Activated T-cell treated with anti-CD3 and anti-CD28 coated beads for 4 hours (primary cell): ENCODE measurements around the gene ZNF837.
"Not testable (repeated sequence)": the region's sequence is repeated elsewhere in the genome, so short reads cannot be mapped to it uniquely, and the experiment has no call there.

Experiments used
- DNase-seq: peaks from one replicate; pipeline ENCODE4 v3.0.0-alpha.2; 2020

The ZNF837 gene

DNA sequence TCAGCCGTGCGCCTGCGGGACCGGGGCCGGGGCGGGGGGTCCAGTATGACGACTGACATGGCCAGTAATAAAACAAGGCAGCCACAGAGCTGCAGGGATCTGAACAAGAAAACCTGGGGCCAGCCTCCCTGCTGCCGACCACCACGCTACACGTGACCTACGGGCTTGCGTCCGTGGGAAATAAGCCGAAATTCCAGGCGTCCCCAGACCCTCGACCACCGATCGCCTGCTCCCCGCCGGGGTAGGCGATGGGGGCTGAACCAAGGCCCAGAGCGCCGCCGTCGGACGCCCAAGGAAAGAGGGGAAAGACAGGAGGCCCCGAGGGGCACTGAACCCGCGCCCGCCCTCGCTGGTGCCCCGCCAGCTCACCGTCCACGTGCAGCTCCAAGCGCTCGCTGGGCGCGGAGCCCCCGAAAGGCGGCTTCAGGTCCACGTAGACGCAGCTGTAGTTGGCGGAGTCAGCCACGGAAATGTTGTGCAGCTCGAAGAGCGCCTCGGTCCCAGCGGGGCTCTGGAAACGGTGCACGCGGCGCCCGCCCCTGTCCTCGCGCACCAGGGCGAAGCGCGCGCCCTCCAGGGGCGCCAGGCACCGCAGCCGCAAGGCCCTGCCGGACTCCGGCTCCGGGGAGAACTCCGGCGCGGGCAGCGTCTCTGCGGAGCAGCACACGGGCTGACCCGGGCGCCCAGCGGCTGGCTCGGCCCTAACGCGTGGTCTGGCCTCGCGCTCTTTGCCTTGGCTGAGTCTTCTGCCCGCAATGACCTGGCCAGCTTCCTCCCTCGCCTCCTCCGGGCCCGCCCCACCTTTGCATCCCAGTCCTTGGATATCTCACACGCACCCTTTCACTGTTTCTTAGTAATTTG lies 30.6 kb downstream of the ZNF837 start:
- DNase-seq = no peak

DNA sequence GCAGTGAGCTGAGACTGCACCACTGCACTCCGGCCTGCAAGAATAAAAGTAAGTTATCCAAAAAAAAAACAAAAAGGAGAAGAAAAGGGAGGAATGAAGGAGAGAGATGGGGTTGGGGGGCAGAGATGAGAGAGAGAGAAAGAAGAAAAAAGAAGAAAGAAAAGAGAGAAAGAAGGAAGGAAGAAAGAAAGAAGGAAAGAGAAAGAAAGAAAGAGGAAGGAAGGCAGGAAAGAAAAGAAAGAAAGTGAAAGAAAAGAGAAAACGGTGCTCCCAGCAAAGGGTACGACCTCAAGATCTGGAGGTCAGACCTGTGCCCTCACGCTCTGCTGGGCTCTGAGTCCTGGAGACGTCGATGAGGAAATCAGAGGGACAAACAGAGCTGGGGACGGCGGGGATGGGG lies 31.2 kb downstream of the ZNF837 start:
- DNase-seq = no peak

DNA sequence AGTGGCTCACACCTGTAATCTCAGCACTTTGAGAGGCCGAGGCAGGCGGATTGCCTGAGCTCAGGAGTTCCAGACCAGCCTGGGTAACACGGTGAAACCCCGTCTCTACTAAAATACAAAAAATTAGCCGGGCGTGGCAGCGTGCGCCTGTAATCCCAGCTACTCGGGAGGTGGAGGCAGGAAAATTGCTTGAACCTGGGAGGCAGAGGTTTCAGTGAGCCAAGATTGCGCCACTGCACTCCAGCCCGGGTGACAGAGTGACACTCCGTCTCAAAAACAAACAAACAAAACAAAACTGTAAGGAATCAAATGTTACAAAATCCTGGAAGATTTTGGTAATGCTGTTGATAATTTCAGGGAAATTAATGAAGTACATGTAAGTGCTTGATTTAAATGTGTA lies 32.8 kb downstream of the ZNF837 start:
- not testable (repeated sequence) for DNase-seq

DNA sequence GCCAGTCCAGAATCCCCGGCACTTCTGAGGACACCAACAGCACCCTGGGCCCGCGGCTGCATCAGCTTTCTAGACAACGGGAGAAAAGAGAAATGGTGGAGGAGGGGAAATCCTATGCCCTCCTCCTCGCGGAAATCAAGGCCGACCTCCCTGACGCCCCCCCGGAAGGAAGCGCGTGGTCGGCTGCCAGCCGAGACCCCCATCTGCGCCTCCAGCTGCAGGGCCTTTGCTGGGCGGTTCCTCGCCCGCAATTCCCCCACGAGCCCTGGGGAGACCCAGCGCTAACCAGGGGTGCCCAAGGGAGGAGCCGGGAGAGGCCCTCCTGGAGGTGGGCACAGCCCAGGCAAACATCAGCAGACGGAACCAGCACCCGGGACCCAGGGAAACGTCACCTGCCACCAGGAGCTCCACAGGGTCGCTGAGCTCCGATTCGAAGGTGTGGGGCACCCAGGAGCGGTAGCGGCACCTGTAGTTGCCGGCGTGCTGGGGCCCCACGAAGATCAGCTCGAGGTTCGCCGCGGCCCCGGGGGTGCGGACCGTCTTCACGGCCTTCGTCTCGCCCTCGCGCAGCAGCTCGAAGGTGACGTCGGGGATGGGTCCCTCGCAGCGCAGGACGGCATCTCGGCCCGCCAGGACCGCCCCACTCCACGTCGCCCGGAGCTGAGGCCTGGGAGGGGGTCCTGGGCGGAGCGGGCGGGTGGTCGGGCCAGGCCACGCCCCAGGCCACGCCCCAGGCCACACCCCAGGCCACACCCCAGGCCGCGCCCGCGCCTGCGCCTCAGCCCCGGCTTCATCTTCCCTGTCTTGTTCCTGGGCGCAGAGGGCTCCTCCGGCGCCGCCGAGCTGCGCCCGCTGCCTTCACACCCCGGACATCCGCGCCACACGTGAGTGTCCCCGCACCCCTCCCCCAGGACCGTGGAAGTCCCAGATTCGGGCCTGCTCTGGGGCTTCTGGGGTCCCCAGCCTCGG lies 33.6 kb downstream of the ZNF837 start:
- peak; percentile 48 for DNase-seq

DNA sequence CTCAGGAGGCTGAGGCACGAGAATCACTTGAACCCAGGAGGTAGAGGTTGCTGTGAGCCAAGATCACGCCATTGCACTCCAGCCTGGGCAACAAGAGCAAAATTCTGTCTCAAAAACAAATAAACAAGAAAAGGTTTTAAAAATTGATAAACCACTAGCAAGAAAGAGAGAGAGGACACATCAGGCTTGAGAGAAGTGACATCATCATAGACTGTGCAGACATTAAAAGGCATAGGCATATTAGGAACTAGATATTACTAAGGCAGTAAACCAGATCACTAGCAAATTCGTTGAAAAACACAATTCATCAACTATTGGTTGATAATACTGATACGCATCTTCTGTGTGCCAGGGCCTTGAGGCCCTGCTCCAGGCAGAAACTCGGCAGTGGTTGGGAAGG lies 35.3 kb downstream of the ZNF837 start:
- no peak for DNase-seq

DNA sequence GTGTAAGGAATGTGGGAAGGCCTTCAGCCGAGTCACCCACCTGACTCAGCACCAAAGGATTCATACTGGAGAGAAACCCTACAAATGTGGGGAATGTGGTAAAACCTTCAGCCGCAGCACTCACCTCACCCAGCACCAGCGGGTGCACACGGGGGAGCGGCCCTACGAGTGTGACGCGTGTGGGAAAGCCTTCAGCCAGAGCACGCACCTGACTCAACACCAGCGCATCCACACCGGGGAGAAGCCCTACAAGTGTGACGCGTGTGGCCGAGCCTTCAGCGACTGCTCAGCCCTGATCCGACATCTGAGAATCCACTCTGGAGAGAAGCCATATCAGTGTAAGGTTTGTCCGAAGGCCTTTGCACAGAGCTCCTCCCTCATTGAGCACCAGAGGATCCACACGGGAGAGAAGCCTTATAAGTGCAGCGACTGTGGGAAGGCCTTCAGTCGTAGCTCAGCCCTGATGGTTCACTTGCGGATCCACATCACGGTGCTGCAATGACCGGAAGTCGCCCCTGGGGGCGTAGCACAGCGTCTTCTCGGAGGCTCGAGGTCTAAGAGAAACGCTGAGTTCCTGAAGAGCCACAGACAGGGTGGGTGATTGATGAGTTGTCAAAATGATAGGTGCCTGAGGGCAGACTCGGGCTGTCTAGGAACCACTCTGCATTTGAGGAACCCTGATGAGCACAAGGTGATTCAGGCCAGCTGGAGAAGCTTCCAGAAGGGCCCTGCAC lies 41.8 kb downstream of the ZNF837 start:
- no peak for DNase-seq

DNA sequence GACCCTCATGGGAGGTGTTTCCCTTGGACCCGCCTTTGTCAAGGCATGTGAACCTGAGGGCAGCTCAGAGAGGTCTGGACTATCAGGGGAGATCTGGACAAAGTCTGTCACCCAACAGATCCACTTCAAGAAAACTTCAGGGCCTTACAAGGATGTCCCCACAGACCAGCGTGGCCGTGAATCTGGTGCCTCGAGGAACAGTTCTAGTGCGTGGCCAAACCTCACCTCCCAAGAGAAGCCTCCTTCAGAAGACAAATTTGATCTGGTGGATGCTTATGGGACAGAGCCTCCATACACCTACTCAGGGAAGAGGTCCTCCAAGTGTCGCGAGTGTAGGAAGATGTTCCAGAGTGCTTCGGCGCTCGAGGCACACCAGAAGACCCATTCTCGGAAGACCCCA lies 42.5 kb downstream of the ZNF837 start:
- no peak for DNase-seq

DNA sequence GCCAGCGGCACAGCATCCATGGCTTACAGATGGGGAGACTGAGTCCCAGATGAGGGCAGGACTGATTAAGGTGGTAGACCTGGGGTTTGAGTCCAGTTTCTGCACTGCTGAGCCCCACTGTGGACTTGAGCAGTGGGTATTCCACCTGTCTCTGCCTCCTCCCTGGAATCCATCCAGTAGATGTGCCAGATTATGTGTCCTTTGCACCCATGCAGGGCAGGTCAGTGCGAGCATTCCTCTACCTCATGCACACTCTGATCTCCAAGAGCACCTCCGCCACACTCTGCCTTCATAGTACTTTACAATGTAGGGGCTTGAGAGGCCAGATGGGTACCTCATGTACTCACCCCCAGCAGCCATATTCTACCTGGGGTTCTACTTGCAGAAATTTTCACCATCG lies 44.0 kb downstream of the ZNF837 start:
- DNase-seq = no peak

DNA sequence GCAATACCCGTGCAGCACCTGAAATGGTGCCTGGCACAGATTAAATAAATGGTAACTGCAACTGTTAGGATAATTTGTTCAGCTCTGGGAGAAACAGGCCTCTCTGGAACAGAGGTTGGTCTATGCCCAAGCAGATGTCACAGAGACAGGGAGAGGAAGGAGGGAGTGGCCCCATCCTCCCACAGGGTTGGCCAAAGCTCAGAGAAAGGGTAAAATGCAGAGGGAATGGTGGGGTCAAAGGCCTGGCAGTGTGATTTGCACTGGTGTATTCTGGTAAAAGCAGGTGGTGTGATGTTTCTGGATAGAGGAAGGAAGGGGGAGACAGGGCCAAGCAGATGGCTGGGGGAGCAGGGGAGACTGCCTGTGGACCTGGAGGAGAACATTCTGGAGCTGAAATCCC lies 44.6 kb downstream of the ZNF837 start:
- DNase-seq = no peak

DNA sequence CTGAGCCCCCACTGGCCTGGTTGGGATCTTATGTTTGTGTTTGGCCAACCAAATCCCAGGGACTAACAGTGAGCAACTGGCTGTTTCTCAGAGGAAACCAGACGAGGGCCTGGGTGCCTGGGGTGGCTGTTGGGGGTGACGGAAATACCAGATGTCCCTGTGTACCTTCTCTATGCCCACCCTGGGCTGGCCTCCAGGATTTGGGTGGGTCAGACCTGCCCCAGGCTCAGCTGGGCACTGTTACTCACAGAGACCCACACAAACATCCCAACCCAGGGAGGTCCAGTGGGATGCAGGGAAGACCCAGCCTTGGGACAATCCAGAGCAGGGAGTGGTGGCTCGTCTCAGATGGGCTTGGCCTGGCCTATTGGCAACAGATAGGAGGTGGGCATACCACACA lies 45.2 kb downstream of the ZNF837 start:
- DNase-seq = no peak

DNA sequence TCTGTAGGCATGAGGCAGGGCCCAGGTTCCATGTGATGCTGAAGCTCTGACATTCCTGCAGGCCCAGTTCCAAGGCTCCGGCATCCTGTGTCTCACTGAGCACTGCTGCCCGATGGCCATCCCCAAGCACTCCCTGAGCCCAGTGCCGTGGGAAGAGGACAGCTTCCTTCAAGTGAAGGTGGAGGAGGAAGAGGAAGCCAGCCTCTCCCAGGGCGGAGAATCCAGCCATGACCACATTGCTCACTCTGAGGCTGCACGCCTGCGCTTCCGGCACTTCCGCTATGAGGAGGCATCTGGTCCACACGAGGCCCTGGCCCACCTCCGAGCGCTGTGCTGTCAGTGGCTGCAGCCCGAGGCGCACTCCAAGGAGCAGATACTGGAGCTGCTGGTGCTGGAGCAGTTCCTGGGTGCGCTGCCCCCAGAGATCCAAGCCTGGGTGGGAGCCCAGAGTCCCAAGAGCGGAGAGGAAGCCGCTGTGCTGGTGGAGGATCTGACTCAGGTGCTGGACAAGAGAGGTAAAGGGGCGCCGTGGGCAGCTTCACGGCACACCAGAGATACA lies 46.1 kb downstream of the ZNF837 start:
- DNase-seq = no peak

DNA sequence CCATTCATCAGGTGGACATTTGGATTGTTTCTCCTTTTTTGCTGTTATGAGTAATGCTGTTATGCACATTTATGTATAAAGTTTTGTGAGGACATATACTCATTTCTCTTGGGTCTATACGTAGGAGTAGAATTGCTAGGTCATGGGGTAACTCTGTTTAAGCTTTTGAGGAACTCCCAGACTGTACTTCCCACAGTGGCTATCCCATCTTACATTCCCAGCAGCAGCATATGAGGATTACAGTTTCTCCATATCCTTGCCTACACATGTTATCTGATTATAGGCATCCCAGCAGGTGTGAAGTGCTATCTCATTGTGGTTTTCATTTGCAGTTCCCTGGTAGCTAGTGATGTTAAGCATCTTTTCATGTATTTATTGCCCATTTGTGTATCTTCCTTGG lies 48.1 kb downstream of the ZNF837 start:
- no peak for DNase-seq

DNA sequence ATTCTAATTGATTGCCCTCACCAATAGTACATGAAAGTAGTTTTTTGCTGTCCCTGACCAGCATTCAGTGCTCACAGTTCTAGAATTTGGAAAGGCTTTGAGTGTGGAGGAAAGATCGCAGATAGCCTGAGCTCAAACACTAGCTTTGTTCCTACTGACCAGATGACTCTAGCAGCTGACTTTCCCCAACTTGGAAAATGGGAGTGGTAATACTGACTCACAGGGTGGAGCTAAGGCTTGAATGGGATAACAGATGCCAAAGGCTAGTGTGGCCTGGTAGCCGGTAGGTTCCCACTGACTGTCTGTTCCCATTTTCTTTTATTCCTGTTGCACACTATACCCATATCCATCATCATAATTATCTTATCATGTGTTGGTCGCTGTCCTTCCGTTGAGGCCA lies 50.4 kb downstream of the ZNF837 start:
- no peak for DNase-seq

DNA sequence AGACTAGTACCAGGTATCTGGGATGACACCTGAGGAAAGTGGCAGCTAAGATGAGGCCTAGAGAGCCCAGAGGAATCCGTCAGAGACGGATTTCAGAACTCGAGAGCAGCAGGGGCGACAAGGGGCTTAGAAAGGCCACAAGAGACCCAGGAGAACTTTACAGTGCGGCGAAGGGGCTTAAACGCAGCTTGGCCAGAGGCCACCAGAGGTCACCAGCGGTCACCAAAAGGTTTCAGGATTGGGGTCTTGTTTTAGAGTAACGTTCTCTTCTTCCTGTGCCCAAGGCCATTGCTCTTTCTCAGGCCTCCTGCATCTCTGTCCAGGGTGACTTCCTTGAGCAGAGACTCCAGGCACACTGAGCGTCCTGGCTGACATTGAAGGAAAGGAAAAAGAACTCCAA lies 51.8 kb downstream of the ZNF837 start:
- DNase-seq = no peak

DNA sequence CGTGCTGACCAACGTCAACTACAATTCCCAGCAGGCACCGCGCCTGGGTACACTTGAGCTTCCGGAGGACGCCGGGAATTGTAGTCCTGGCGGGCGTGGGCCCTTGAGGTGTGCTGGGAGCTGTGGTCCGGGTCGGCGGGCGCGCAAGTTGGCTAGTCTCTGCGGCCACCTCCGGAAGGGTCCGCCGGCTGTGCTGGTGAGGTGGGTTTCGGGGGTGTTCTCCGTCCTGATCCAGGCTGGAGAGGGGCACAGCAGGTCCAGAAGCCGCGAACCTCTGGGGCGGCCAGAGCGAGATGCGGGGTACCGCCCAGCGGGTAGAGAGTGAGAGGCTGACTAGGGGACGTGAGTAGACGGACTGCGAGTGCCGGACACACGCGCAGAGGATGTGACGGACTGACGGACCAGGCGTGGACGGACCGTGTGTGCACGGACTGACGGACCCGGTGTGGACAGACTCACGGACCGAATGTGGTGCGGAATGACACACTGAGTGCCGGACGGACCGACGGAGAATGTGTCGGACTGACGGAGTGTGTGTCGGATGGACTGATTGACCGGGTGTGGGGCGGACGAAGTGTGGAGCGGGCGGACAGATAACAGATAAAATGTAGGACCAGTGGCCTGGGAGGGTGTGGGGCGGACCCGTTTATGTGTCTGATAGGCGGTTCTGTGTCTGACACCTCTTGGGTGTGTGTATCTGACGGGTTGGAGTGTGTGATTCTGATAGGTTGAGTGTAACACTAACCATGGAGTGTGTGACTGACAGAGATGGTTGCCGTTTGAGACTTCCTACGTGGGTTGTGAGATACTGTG lies 53.7 kb downstream of the ZNF837 start, which contains the start of gene ZSCAN22:
TSS of gene ZSCAN22 (plus strand) at position 81 of the 813 bp plus-strand sequence. CDS start 7,809 bp downstream, outside the sequence.
- DNase-seq = peak; percentile 85

DNA sequence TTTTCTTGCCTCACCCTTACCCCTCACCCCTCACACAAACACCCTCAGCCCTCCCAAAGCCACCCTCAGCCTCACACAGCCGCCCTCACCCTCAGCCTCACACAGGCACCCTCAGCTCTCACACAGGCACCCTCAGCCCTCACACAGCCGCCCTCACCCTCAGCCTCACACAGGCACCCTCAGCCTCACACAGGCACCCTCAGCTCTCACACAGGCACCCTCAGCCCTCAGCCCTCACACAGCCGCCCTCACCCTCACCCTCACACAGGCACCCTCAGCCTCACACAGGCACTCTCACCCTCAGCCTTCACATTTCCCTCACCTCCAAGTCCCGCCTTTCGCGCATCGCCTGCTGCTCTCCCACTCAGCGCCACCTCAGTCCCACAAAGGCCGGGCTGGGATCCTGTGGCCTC lies 54.3 kb downstream of the ZNF837 start:
- no peak for DNase-seq

DNA sequence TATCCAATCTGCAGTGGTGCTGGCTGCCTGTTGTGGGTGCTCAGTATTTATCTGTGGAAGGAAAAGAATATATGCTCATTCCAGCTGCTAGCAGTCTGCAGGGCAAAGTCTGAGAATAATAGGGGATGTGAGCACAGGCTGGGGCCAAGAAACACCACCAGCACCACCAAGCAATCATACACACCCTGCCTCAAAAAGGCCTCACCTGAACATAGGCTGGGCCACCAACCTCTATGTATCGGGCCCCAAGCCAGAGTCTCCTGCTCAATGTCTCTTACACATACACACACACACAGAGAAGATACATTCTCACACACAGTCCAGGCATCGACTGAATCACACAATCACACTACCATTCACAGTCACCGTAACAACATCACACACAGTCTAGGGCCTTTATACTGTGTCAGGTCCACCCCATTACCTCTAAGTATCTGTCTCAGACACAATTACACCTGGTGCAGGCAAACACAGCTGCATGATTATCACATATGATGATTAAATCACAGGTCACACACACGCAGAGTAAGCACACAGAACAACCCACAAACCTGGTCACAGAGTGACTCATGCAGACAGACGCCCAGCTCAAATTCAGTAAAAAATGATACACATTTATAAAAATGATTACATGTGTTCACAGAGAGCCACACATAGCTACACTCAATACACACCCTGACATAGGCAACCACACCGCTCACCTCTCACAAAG lies 55.4 kb downstream of the ZNF837 start:
- DNase-seq = no peak

DNA sequence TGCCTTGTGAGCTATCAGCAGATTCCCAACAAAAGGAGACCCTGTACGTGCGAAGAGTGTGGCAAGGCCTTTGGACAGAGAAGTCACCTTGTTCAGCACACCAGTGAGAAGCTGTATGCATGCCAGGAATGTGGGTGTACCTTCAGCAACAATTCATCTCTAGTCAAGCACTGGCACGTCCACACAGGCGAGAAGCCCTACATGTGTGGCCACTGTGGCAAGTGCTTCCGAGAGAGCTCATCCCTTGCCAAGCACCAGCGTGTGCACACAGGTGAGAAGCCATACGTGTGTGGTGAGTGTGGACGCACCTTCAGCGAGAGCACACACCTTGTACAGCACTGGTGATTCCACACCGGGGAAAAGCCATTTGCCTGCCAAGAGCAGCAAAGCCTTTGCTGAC lies 61.6 kb downstream of the ZNF837 start:
- DNase-seq = no peak

DNA sequence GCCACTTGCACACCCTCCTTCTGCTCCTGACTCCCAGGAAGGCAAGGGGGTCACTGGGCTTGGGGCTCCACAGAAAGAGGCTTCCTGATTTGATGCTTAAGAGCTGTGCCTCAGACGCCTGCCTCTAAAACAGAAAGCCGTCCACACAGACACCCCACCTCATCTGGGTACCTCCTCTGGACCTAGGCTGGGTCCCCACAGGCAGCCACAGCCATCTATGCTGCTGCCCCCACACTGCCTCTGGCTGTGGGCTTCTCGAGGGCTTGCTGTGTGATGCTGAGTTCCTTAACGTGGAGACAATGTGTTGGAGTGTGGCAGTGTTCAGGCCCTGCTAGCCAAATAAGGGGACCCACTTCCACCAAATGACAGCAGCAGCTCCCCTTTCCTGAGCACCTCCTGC lies 62.5 kb downstream of the ZNF837 start:
- no peak for DNase-seq
